Measurements from ENCODE around the gene HECTD1.

- TF ChIP-seq, protein P1, sequence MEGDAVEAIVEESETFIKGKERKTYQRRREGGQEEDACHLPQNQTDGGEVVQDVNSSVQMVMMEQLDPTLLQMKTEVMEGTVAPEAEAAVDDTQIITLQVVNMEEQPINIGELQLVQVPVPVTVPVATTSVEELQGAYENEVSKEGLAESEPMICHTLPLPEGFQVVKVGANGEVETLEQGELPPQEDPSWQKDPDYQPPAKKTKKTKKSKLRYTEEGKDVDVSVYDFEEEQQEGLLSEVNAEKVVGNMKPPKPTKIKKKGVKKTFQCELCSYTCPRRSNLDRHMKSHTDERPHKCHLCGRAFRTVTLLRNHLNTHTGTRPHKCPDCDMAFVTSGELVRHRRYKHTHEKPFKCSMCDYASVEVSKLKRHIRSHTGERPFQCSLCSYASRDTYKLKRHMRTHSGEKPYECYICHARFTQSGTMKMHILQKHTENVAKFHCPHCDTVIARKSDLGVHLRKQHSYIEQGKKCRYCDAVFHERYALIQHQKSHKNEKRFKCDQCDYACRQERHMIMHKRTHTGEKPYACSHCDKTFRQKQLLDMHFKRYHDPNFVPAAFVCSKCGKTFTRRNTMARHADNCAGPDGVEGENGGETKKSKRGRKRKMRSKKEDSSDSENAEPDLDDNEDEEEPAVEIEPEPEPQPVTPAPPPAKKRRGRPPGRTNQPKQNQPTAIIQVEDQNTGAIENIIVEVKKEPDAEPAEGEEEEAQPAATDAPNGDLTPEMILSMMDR (IDR thresholded peaks at IDR 0.05): no peak
- TF ChIP-seq POLR2A (IDR thresholded peaks at IDR 0.05): no peak
These were observed 21.4 kb upstream of the HECTD1 start for GRCh38 chr14:31229009-31229408.

Measured in testis (tissue), 2 donors.